ENCODE measurements around the gene C1QTNF6. TPM values are rescaled to one million over a fixed set of nuclear protein-coding genes. Genes with fewer than 3 reads are reported as not detected.

The C1QTNF6 gene
- total RNA-seq, 2 donors from 2014 or later = 9.3 to 16.7 TPM

DNA sequence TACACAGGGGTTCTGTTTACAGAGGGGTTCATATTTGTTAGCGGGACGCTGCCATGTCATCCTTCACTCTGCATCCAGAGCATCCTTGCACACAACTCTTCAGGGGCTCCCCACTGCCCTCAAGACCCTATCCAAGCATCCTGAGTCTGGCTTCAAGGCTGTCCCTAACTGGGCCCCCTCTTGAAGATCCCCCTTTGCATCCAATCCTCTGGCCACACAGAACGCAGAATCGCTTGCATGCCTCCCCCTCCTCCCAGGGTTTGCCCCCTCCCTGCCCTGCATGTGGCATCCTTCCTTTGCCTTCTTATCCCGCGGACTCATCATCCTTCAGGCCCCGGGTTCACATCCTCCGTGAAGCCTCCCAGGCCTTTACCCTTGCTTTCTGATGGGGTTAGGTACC is 18.6 kb downstream of the C1QTNF6 start:
- no peak for DNase-seq
- TF ChIP-seq, protein P1, sequence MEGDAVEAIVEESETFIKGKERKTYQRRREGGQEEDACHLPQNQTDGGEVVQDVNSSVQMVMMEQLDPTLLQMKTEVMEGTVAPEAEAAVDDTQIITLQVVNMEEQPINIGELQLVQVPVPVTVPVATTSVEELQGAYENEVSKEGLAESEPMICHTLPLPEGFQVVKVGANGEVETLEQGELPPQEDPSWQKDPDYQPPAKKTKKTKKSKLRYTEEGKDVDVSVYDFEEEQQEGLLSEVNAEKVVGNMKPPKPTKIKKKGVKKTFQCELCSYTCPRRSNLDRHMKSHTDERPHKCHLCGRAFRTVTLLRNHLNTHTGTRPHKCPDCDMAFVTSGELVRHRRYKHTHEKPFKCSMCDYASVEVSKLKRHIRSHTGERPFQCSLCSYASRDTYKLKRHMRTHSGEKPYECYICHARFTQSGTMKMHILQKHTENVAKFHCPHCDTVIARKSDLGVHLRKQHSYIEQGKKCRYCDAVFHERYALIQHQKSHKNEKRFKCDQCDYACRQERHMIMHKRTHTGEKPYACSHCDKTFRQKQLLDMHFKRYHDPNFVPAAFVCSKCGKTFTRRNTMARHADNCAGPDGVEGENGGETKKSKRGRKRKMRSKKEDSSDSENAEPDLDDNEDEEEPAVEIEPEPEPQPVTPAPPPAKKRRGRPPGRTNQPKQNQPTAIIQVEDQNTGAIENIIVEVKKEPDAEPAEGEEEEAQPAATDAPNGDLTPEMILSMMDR (IDR thresholded peaks at IDR 0.05) = no peak
- intact Hi-C loops (cut with DNase I) = loop anchor here (5.0 to 10.0 kb wide), 2 partner anchors 92 to 95 kb away; no protein-coding TSS in a partner anchor
- H3K27me3 ChIP-seq = no peaks in the 10 kb centered on the region
- H3K4me3 ChIP-seq = no peak overlapping the region
- H3K36me3 ChIP-seq = no peaks in the 10 kb centered on the region
- no peaks in the 10 kb centered on the region for H3K9me3 ChIP-seq
- no peak overlapping the region for H3K27ac ChIP-seq
- no peak overlapping the region for H3K9ac ChIP-seq (ENCODE audit: low read depth in 2 of 2, low read length in 2 of 2)
- peaks cover 5% of the 10 kb centered on the region for H3K4me1 ChIP-seq

DNA sequence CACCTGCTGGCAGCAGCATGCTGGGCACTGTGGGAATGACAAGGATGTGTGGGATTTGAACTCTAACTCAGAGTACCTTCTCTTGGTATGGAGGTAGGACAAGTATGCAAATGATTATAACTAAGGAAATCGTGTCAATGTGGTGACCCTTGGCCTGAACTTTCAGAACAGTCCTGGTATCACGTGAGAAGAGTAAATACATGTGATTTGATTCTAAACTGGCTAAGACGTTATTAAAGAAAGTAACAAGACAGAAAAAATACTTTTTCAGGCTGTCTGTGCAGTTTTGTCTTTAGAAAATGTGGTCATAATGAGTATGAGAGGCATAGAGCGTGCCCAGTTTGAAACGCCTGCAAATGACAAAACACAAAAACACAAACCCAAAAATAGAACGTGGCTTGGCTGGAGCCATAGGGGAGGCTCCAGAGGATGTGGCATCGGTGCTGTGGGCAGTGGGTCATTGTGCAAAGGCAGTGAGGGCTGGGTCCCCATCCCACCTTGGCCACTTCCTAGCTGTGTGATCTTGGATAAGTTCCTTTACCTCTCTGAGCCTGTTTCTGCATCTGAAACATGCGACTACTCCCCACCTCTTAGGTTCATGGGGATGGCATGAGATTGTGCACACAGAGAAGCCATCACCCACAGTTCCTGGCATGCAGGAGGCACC is 19.9 kb downstream of the C1QTNF6 start:
- DNase-seq = no peak
- Histone ChIP-seq H3K9me3 (no peaks in the 10 kb centered on the region), H3K36me3 (no peaks in the 10 kb centered on the region), H3K9ac (ENCODE audit: low read depth in 2 of 2, low read length in 2 of 2) (peak overlapping the region in 1 of 2 donors; percentile 78), H3K4me3 (no peak overlapping the region), H3K27me3 (no peaks in the 10 kb centered on the region), H3K4me1 (peaks cover 5% of the 10 kb centered on the region), H3K27ac (peak overlapping the region; percentile 64)
- intact Hi-C loops (cut with DNase I) = loop anchor here (5.0 to 10.0 kb wide), 2 partner anchors 91 to 97 kb away; no protein-coding TSS in a partner anchor
- TF ChIP-seq, protein P1 (IDR thresholded peaks at IDR 0.05) = no peak

DNA sequence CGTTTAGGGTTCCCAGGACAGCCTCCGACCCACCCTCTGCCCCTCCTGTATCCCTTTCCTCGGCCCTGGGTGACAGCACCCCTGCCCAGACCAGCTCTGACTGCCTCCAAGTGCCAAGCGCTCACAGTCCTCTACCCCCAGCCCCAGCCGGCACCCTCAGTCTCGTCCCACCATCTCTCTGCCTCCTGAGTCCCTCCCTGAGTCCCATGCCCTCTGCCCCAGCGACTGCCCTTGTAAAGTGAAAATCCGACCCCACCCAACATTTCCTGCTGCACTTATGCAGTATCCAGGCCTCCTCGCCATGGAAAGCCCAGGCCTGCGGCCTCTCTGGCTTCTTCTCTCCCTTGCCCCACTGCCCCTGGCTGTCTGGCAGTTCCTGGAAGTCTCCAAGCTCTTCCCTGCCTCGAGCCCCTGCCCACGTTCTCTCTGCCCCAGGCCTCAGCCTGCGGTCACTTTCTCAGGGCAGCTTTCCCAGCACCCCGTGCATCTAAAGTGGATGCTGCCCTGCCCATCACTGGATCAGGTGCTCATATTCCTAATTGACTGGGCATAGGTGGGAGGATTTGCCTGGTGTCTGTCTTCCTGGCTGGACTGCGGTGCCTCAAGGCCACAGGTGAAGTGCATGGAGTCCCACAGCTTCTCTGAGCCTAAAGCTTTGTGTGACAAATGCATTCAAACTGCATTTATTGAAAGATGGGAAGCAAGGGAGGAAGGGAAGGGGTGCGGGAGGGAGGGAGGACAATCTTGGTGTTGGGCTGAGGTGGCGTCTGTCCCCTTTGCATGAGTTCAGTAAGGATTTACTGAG is 20.7 kb downstream of the C1QTNF6 start:
- Histone ChIP-seq H3K27me3 (no peaks in the 10 kb centered on the region), H3K4me3 (peak overlapping the region; percentile 12), H3K27ac (peak overlapping the region; percentile 64), H3K9me3 (no peaks in the 10 kb centered on the region), H3K9ac (ENCODE audit: low read depth in 2 of 2, low read length in 2 of 2) (peak overlapping the region; percentile 45 to 78), H3K4me1 (peaks cover 5% of the 10 kb centered on the region), H3K36me3 (no peaks in the 10 kb centered on the region)
- TF ChIP-seq, protein P1 (IDR thresholded peaks at IDR 0.05) = no peak
- peak; percentile 77 for DNase-seq
- intact Hi-C loops (cut with DNase I) = loop anchor here (5.0 to 10.0 kb wide), 2 partner anchors 90 to 97 kb away; no protein-coding TSS in a partner anchor

DNA sequence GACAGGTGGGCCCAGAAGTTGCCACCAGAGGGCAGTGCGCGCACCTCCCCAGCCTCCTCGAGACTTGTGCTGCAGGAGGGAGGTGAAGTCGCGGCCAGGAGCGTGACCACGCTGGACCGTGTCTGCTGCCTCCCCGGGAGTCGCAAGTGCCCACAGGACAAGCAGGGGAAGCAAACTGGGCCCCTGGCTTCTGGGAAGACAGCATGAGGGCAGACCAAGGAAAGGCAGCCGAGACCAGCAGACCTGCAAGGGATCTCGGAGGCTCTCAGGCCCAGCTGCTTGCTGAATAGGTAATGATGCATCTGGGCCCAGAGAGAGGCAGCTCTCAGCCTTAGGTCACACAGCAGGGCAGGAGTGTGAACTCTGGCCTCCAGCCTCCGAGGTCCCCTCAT is 21.4 kb downstream of the C1QTNF6 start:
- Histone ChIP-seq H3K36me3 (no peaks in the 10 kb centered on the region), H3K4me3 (peak overlapping the region; percentile 12), H3K27ac (peak overlapping the region; percentile 64), H3K4me1 (peaks cover 5% of the 10 kb centered on the region), H3K27me3 (no peaks in the 10 kb centered on the region), H3K9me3 (no peaks in the 10 kb centered on the region), H3K9ac (ENCODE audit: low read depth in 2 of 2, low read length in 2 of 2) (peak overlapping the region; percentile 45 to 78)
- TF ChIP-seq, protein P1 (IDR thresholded peaks at IDR 0.05) = peak; percentile 93
- DNase-seq = peak; percentile 91
- intact Hi-C loops (cut with DNase I) = loop anchor here (1.0 to 10.0 kb wide), 3 partner anchors 32 to 98 kb away; no protein-coding TSS in a partner anchor

DNA sequence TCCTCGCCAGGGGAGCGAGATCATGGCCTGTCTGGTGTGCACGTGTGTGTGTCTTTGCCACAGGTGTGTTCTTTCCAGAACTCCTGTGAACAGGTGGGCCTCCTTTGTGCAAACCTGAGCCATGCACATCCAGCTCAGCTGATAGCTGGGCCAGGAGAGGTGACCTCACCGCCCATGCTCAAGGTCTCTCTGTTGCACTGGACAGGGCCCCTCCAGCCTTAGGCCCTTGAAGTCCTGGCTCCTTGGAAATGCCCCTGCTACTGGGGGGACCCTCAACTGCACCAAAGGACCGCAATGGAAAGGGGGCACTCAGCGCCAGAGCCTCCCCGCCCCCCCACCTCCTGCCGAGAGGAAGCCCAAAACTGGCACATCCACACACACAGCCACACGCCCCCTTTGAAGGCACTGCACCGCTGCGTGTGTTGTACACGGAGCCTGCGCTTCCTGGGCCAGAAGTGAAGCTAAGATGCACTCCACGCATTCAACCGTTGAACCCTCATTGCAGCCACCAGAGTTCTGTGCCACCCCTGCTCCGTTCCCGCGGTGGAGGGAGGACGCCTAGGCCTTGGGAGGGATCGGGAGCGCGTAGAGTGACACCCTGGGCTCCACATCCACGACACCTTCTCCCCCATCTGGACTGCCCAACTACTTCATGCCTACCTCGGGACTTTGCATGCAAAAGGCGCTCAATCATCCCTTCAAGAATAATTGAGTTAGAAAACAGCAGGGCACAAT is 21.9 kb downstream of the C1QTNF6 start:
- TF ChIP-seq, protein P1 (IDR thresholded peaks at IDR 0.05) = no peak
- no peak overlapping the region for H3K4me3 ChIP-seq
- peaks cover 5% of the 10 kb centered on the region for H3K4me1 ChIP-seq
- H3K9ac ChIP-seq (ENCODE audit: low read depth in 2 of 2, low read length in 2 of 2) = no peak overlapping the region
- H3K9me3 ChIP-seq = no peaks in the 10 kb centered on the region
- intact Hi-C loops (cut with DNase I) = loop anchor here (1.0 to 10.0 kb wide), 3 partner anchors 32 to 99 kb away; no protein-coding TSS in a partner anchor
- no peaks in the 10 kb centered on the region for H3K27me3 ChIP-seq
- peak overlapping the region; percentile 64 for H3K27ac ChIP-seq
- no peak for DNase-seq
- H3K36me3 ChIP-seq = no peaks in the 10 kb centered on the region
